Measurements from ENCODE around the gene MAP3K5.

DNA sequence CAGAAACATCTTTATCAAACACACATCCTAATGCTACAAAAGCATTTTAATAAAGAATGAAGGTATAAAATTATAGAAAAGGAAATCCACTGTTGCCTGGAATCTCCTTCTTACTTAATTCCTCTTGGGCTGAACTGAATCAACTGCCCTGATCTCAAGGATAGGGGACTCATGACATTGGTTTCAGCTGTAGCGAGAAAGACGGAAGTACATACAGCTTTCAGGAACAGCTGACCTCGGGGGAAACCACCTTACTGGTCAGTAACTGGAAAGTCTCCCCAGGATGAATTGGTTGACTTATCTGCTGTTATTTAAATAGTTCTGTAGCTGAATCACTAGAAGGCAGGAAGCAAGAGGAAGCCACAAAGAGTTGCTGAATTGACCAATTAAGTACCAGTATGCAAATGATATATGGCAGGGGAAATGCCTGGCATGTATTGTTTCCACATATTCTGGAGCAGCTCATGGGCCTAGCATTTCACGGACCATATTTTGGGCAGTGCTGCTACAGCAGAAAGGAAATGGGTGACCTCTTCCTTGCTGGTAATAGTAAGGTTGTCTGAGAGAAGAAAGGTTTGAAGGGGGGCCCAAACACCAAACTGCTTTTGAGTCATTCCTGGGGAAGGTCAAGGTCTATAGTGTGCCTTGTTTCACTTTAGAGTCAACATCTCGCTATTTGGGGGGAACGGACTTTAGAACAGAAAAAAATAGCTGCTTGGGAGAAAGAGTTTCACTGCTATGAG is 198.4 kb downstream of the MAP3K5 start:
- TF ChIP-seq, protein P1, sequence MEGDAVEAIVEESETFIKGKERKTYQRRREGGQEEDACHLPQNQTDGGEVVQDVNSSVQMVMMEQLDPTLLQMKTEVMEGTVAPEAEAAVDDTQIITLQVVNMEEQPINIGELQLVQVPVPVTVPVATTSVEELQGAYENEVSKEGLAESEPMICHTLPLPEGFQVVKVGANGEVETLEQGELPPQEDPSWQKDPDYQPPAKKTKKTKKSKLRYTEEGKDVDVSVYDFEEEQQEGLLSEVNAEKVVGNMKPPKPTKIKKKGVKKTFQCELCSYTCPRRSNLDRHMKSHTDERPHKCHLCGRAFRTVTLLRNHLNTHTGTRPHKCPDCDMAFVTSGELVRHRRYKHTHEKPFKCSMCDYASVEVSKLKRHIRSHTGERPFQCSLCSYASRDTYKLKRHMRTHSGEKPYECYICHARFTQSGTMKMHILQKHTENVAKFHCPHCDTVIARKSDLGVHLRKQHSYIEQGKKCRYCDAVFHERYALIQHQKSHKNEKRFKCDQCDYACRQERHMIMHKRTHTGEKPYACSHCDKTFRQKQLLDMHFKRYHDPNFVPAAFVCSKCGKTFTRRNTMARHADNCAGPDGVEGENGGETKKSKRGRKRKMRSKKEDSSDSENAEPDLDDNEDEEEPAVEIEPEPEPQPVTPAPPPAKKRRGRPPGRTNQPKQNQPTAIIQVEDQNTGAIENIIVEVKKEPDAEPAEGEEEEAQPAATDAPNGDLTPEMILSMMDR (IDR thresholded peaks at IDR 0.05; ENCODE audit: insufficient read depth, low read length, poor library complexity, severe bottlenecking) = no peak
- no peak for TF ChIP-seq EZH2phosphoT487 (conservative IDR thresholded peaks at IDR 0.05; ENCODE audit: low read length)
